Transverse colon (tissue), 4 donors: ENCODE data around the gene VCPKMT. TPM values are rescaled to one million over a fixed set of nuclear protein-coding genes. Genes with fewer than 3 reads are reported as not detected.

ENCODE experiments used
- DNase-seq: peaks from one replicate; pipeline ENCODE4 v3.0.0-alpha.2; 2019
- H3K27ac ChIP-seq, 4 donors: fragments of 200-600 bp; sonication (generic); 2 replicates each; pipeline ENCODE4 v1.5.1; 2016 to 2018; ENCODE audit warnings: inconsistent platforms in 4 of 4
- H3K27me3 ChIP-seq: fragments of 200-600 bp; sonication (generic); 2 replicates; pipeline ENCODE4 v1.5.1; 2017; ENCODE audit warnings: inconsistent platforms
- H3K36me3 ChIP-seq, 4 donors: fragments of 200-600 bp; sonication (generic); 2 replicates each; pipeline ENCODE4 v1.5.1; 2017 to 2019; ENCODE audit warnings: inconsistent platforms in 4 of 4
- H3K4me1 ChIP-seq, 4 donors: fragments of 200-600 bp; sonication (generic); 2 replicates each; pipeline ENCODE4 v1.5.1; 2017 to 2020; ENCODE audit warnings: inconsistent platforms in 4 of 4
- H3K4me3 ChIP-seq, 4 donors: fragments of 200-600 bp; sonication (generic); 1 replicate in 1 of 4; 2 replicates in 3 of 4; pipeline versions ENCODE4 v1.5.1 to v1.6.1; 2017 to 2019; ENCODE audit warnings: inconsistent platforms in 4 of 4
- H3K9me3 ChIP-seq, 2 donors: fragments of 200-600 bp; sonication (generic); 2 replicates each; pipeline ENCODE4 v1.5.1; 2017 to 2019; ENCODE audit warnings: inconsistent platforms in 2 of 2
- EP300 ChIP-seq: sonication (generic); formaldehyde crosslinking; IDR thresholded peaks from one replicate; pipeline ENCODE4 v1.6.1; 2017; ENCODE audit warnings: antibody characterized with exemption, low read depth
- POLR2A ChIP-seq: fragments of 450-650 bp; IDR thresholded peaks from one replicate; pipeline ENCODE4 v1.6.1; 2016; ENCODE audit warnings: antibody characterized with exemption, mild to moderate bottlenecking, moderate library complexity
- POLR2AphosphoS5 ChIP-seq, 3 donors: sonication (generic); formaldehyde crosslinking; IDR thresholded peaks; one replicate each; pipeline ENCODE4 v1.6.1; 2016; ENCODE audit warnings: antibody characterized with exemption in 3 of 3
- WGBS, 2 donors: methylation state at CpG; one replicate each; pipeline ENCODE4 v1.1.5; 2018; ENCODE audit warnings: low coverage in 1 of 2; 5-methylcytosine and 5-hydroxymethylcytosine counted together
- in situ Hi-C, 4 donors: fragments of 200-750 bp; cut with MboI; loops; one replicate each; pipeline versions ENCODE4 v1.15.0 to v1.15.1; 2017; ENCODE audit warnings: low sequenced_read_pairs in 3 of 4, low pct_ligation_motif_present in 1 of 4, low pct_unique_long_range_greater_than_20kb in 1 of 4
- intact Hi-C: fragments of 100-400 bp; cut with DNase I; formaldehyde crosslinking; loops from one replicate; pipeline ENCODE4 v1.15.1; 2023; ENCODE audit warnings: low total_unique reads
- total RNA-seq, 4 donors: library from RNA; depleted of rRNA; stranded (reverse); fragments of >200 nt; gene quantifications; one replicate each; pipeline ENCODE4 v1.1.0, GENCODE V29; 2016
- TF ChIP-seq, protein P1 (sequence below), 5 experiments: fragments of 200-600 bp in 3 of 5; fragments of 450-650 bp in 2 of 5; sonication (generic) in 3 of 5; IDR thresholded peaks; 1 replicate in 2 of 5; 2 replicates in 3 of 5; pipeline ENCODE4 v1.5.1; 2016 to 2017; ENCODE audit warnings: antibody characterized with exemption in 5 of 5, inconsistent platforms in 3 of 5, mild to moderate bottlenecking in 2 of 5, moderate library complexity in 1 of 5

Gene VCPKMT
- total RNA-seq, 4 donors from 2014 or later, result 3.7 to 12.1 (median 5.9) TPM

DNA sequence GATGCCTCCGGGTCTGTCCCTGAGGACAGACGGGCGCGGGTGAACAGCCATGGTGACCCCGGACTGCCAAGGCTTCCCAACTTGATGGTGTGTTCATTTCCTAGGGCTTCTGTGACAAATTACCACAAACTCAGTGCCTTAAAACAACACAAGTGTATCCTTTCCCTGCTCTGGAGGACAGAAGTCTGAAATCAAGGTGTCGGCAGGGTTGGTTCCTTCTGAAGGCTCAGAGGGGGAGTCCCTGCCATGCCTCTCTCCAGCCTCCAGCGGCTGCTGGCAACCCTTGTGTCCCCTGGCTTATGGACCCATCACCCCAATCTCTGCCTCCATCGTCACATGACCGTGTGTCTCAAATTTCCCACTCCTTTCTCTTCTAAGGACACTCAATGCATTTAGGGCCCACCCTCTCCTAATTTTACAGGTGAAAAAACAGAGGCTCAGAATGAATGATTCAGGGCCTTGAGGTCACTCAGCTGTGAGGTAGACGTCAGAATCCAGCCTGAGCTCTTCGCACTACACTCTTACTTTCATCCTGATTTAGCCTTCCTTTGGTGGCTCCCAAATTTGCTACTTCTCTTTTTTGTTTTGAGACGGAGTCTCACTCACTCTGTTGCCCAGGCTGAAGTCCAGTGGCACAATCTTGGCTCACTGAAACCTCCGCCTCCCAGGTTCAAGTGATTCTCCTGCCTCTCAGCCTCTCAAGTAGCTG lies 45.4 kb downstream of the VCPKMT start:
- WGBS, 2 donors, result 76 to 80% methylated on average over 1 to 13 of the region's 13 CpGs
- TF ChIP-seq POLR2AphosphoS5 (IDR thresholded peaks at IDR 0.05) (no peak), EP300 (no peak), POLR2A (no peak)
- TF ChIP-seq, protein P1, sequence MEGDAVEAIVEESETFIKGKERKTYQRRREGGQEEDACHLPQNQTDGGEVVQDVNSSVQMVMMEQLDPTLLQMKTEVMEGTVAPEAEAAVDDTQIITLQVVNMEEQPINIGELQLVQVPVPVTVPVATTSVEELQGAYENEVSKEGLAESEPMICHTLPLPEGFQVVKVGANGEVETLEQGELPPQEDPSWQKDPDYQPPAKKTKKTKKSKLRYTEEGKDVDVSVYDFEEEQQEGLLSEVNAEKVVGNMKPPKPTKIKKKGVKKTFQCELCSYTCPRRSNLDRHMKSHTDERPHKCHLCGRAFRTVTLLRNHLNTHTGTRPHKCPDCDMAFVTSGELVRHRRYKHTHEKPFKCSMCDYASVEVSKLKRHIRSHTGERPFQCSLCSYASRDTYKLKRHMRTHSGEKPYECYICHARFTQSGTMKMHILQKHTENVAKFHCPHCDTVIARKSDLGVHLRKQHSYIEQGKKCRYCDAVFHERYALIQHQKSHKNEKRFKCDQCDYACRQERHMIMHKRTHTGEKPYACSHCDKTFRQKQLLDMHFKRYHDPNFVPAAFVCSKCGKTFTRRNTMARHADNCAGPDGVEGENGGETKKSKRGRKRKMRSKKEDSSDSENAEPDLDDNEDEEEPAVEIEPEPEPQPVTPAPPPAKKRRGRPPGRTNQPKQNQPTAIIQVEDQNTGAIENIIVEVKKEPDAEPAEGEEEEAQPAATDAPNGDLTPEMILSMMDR (IDR thresholded peaks at IDR 0.05), result no peak
- no peak overlapping the region for H3K27ac ChIP-seq
- no peaks in the 10 kb centered on the region for H3K27me3 ChIP-seq
- no peaks in the 10 kb centered on the region for H3K9me3 ChIP-seq
- H3K36me3 ChIP-seq, result no peaks in the 10 kb centered on the region
- in situ Hi-C loops (no loop called here), intact Hi-C loops (no loop called here)
- peaks cover 0 to 22% (median 9%) of the 10 kb centered on the region in 4 donors for H3K4me1 ChIP-seq
- no peak overlapping the region for H3K4me3 ChIP-seq
- no peak for DNase-seq

DNA sequence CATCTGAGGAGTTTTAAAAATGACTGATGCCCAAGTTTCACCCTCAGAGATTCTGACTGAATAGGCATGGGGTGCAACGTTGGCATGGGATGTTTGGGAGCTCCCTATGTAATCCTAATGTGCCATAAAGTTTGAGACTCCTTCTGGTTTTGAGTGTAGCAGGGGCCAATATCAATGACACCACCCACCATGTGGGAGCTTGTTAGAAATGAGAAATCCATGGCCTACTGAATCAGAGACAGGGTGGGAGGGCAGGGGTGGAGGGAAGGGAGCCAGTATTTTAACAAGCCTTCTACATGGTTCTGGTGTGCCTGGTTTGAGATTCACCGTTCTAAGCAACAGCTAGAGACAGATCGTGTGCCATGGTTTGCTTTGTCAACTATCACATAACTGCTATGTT lies 46.1 kb downstream of the VCPKMT start:
- in situ Hi-C loops, result no loop called here
- no peaks in the 10 kb centered on the region for H3K9me3 ChIP-seq
- H3K4me1 ChIP-seq, result peaks cover 0 to 27% (median 10%) of the 10 kb centered on the region in 4 donors
- H3K36me3 ChIP-seq, result no peaks in the 10 kb centered on the region
- intact Hi-C loops, result no loop called here
- no peak overlapping the region for H3K27ac ChIP-seq
- TF ChIP-seq EP300 (no peak), POLR2A (no peak), POLR2AphosphoS5 (IDR thresholded peaks at IDR 0.05) (no peak)
- TF ChIP-seq, protein P1 (IDR thresholded peaks at IDR 0.05), result no peak
- DNase-seq, result no peak
- H3K4me3 ChIP-seq, result no peak overlapping the region
- H3K27me3 ChIP-seq, result no peaks in the 10 kb centered on the region
- WGBS, 2 donors, result 56 to 74% methylated on average over 1 to 3 of the region's 3 CpGs

DNA sequence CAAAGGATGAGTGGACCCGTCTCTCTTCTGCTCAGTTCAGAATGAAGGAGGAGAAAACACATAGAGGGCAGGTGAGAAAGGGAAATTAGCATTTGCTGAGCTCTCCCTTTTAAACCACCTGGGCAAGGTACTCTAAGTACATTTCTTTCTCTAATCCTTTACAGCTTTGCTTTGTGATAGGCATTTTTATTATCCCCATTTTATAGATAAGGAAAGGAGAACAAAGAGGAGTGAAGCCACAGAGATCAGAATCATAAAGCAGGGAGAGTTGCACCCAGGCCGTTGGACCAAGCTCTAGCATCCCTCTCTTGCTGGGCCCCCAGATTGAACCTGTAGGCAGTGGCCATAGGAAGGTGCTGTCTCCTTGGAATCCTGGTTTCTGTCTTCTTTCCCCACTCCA lies 47.0 kb downstream of the VCPKMT start:
- Histone ChIP-seq H3K9me3 (no peaks in the 10 kb centered on the region), H3K4me3 (no peak overlapping the region), H3K4me1 (peaks cover 0 to 34% (median 14%) of the 10 kb centered on the region in 4 donors), H3K36me3 (no peaks in the 10 kb centered on the region), H3K27me3 (no peaks in the 10 kb centered on the region), H3K27ac (peak overlapping the region in 3 of 4 donors; percentile 46 to 71 (median 60))
- peak in 1 of 3 donors; percentile 15 for TF ChIP-seq POLR2AphosphoS5 (IDR thresholded peaks at IDR 0.05)
- no peak for TF ChIP-seq POLR2A
- in situ Hi-C loops, result no loop called here
- no peak for DNase-seq
- 42 to 46% methylated on average over 2 of the region's 2 CpGs for whole genome bisulfite sequencing, 2 donors
- intact Hi-C loops, result no loop called here

DNA sequence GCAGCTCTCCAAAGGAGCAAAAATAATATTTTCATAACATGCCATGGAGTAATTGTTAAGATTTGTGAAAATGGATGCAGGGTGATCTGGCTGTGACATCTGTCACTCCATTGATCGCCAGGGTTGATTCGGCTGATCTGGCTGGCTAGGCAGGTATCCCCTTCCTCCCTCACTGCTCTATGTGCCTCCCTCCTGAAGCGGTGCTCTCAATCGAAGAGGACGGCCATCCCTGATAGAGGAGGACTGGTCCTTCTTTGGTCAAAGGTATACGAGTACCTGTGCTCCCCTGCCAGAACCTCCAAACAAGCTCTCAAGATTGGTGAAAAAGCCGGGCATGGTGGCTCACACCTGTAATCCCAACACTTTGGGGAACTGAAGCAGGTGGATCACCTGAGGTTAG lies 47.9 kb downstream of the VCPKMT start:
- intact Hi-C loops, result no loop called here
- Histone ChIP-seq H3K36me3 (no peaks in the 10 kb centered on the region), H3K9me3 (no peaks in the 10 kb centered on the region), H3K27ac (peak overlapping the region; percentile 19 to 71 (median 53)), H3K4me1 (peaks cover 0 to 34% (median 14%) of the 10 kb centered on the region in 4 donors), H3K27me3 (no peaks in the 10 kb centered on the region), H3K4me3 (no peak overlapping the region)
- TF ChIP-seq EP300 (no peak), POLR2A (no peak), POLR2AphosphoS5 (IDR thresholded peaks at IDR 0.05) (no peak)
- TF ChIP-seq, protein P1 (IDR thresholded peaks at IDR 0.05), result no peak
- in situ Hi-C loops, result no loop called here
- DNase-seq, result no peak
- WGBS, 2 donors, result 93% methylated on average over 7 of the region's 7 CpGs; no CpG with 5 or more reads in 1 of the 2 donors
